GDM1 (cell line): ENCODE results near the gene DHCR24.
"Not testable (repeated sequence)": the region's sequence is repeated elsewhere in the genome, so short reads cannot be mapped to it uniquely, and the experiment has no call there.

Source experiments
- DNase-seq: peaks from one replicate; lab custom pipeline; 2025; lab: John Stamatoyannopoulos, UW

Gene DHCR24

GRCh38 chr1:54887665-54888071, 673 bp upstream of the DHCR24 start:
- DNase-seq, result no peak

GRCh38 chr1:54885807-54886723, 930 bp downstream of the DHCR24 start:
- no peak for DNase-seq

- no peak for DNase-seq
Observed at GRCh38 chr1:54885237-54885679, 1.7 kb downstream of the DHCR24 start.

- no peak for DNase-seq
Observed at GRCh38 chr1:54884768-54885167, 2.2 kb downstream of the DHCR24 start.

GRCh38 chr1:54884135-54884586, 2.8 kb downstream of the DHCR24 start:
- DNase-seq, result no peak

- no peak for DNase-seq
Observed at GRCh38 chr1:54883349-54884102, 3.5 kb downstream of the DHCR24 start.

GRCh38 chr1:54882519-54882918, 4.5 kb downstream of the DHCR24 start:
- no peak for DNase-seq

GRCh38 chr1:54881604-54882003, 5.4 kb downstream of the DHCR24 start:
- not testable (repeated sequence) for DNase-seq

- no peak for DNase-seq
Observed at GRCh38 chr1:54879872-54880271, 7.1 kb downstream of the DHCR24 start.

GRCh38 chr1:54876814-54877213, 10.2 kb downstream of the DHCR24 start:
- DNase-seq, result no peak

GRCh38 chr1:54875000-54875399, 12.0 kb downstream of the DHCR24 start:
- no peak for DNase-seq

GRCh38 chr1:54874079-54874830, 12.7 kb downstream of the DHCR24 start:
- no peak for DNase-seq

- no peak for DNase-seq
Observed at GRCh38 chr1:54872036-54872331, 15.0 kb downstream of the DHCR24 start.

GRCh38 chr1:54871275-54872035, 15.5 kb downstream of the DHCR24 start:
- no peak for DNase-seq

- no peak for DNase-seq
Observed at GRCh38 chr1:54870869-54871268, 16.1 kb downstream of the DHCR24 start.

GRCh38 chr1:54869173-54869851, 17.7 kb downstream of the DHCR24 start:
- no peak for DNase-seq

- no peak for DNase-seq
Observed at GRCh38 chr1:54867717-54868057, 19.3 kb downstream of the DHCR24 start.

GRCh38 chr1:54866801-54867716, 19.9 kb downstream of the DHCR24 start:
- no peak for DNase-seq

GRCh38 chr1:54865238-54866073, 21.5 kb downstream of the DHCR24 start:
- DNase-seq, result no peak
